Fibroblast of pulmonary artery (primary cell): ENCODE data around the gene SPG11.
"Not testable (repeated sequence)": the region's sequence is repeated elsewhere in the genome, so short reads cannot be mapped to it uniquely, and the experiment has no call there.

Source experiments
- DNase-seq: peaks from one replicate; pipeline ENCODE4 v3.0.0-alpha.2; 2010; ENCODE audit warnings: low read depth
- H3K4me3 ChIP-seq: replicated peaks from 2 replicates; pipeline ENCODE4 v1.5.1; 2011; ENCODE audit warnings: low read depth, mild to moderate bottlenecking, control low read depth, low read length, moderate library complexity
- CTCF ChIP-seq: IDR thresholded peaks from 2 replicates; pipeline ENCODE4 v1.5.1; 2011; ENCODE audit warnings: mild to moderate bottlenecking, control low read depth, low read length, inconsistent platforms; ENCODE audit errors: missing control alignments

SPG11 gene

GRCh38 chr15:44545913-44546802, 117.3 kb downstream of the SPG11 start:
- peak; percentile 41 for TF ChIP-seq CTCF
- peak; percentile 29 for DNase-seq
- no peak overlapping the region for H3K4me3 ChIP-seq

GRCh38 chr15:44544745-44545144, 118.7 kb downstream of the SPG11 start:
- DNase-seq, H3K4me3 ChIP-seq: not testable (repeated sequence)

GRCh38 chr15:44542596-44542995, 120.9 kb downstream of the SPG11 start:
- no peak for DNase-seq
- H3K4me3 ChIP-seq = no peak overlapping the region
- TF ChIP-seq CTCF = no peak

GRCh38 chr15:44541282-44541958, 122.0 kb downstream of the SPG11 start:
- TF ChIP-seq CTCF = no peak
- H3K4me3 ChIP-seq = no peak overlapping the region
- peak; percentile 90 for DNase-seq

- DNase-seq = peak; percentile 54
- H3K4me3 ChIP-seq = peak overlapping the region; percentile 81
- TF ChIP-seq CTCF = no peak
Observed at GRCh38 chr15:44537735-44538240, 125.7 kb downstream of the SPG11 start.

- peak; percentile 98 for DNase-seq
- no peak for TF ChIP-seq CTCF
- peak within 1 kb of the TSS; percentile 81 for H3K4me3 ChIP-seq
Observed at GRCh38 chr15:44536962-44537734, 126.3 kb downstream of the SPG11 start, which contains the start of gene EIF3J. Gene EIF3J, plus strand, starts transcription at chr15:44537147. Its CDS starts 48 bp downstream, at chr15:44537195.
